ENCODE results near the gene MYO1F.

MYO1F gene

GRCh38 chr19:8504171-8504570 lies 73.1 kb downstream of the MYO1F start:
- TF ChIP-seq CTCF (IDR thresholded peaks at IDR 0.05; ENCODE audit: borderline replicate concordance, insufficient read depth, low read depth, low read length) = no peak
- H3K4me3 ChIP-seq (ENCODE audit: low read depth, low read length) = no peak overlapping the region

GRCh38 chr19:8503510-8503909 lies 73.7 kb downstream of the MYO1F start:
- no peak for TF ChIP-seq CTCF (IDR thresholded peaks at IDR 0.05; ENCODE audit: borderline replicate concordance, insufficient read depth, low read depth, low read length)
- H3K4me3 ChIP-seq (ENCODE audit: low read depth, low read length) = no peak overlapping the region

- H3K4me3 ChIP-seq (ENCODE audit: low read depth, low read length) = no peak overlapping the region
- TF ChIP-seq CTCF (IDR thresholded peaks at IDR 0.05; ENCODE audit: borderline replicate concordance, insufficient read depth, low read depth, low read length) = no peak
Observed at GRCh38 chr19:8501981-8502380, 75.3 kb downstream of the MYO1F start.

GRCh38 chr19:8501516-8501915 lies 75.7 kb downstream of the MYO1F start:
- H3K4me3 ChIP-seq (ENCODE audit: low read depth, low read length) = no peak overlapping the region
- TF ChIP-seq CTCF (IDR thresholded peaks at IDR 0.05; ENCODE audit: borderline replicate concordance, insufficient read depth, low read depth, low read length) = no peak

- TF ChIP-seq CTCF (IDR thresholded peaks at IDR 0.05; ENCODE audit: borderline replicate concordance, insufficient read depth, low read depth, low read length) = no peak
- H3K4me3 ChIP-seq (ENCODE audit: low read depth, low read length) = no peak overlapping the region
Observed at GRCh38 chr19:8500158-8500557, 77.1 kb downstream of the MYO1F start.

- no peak overlapping the region for H3K4me3 ChIP-seq (ENCODE audit: low read depth, low read length)
- TF ChIP-seq CTCF (IDR thresholded peaks at IDR 0.05; ENCODE audit: borderline replicate concordance, insufficient read depth, low read depth, low read length) = no peak
Observed at GRCh38 chr19:8499048-8499833, 78.0 kb downstream of the MYO1F start.

- TF ChIP-seq CTCF (IDR thresholded peaks at IDR 0.05; ENCODE audit: borderline replicate concordance, insufficient read depth, low read depth, low read length) = no peak
Observed at GRCh38 chr19:8498295-8498694, 78.9 kb downstream of the MYO1F start.

More at GRCh38 chr19:8498295-8498694, 78.9 kb downstream of the MYO1F start:
- H3K4me3 ChIP-seq (ENCODE audit: low read depth, low read length) = no peak overlapping the region

Measured in GM12875 (cell line).